H54 (cell line): ENCODE measurements around the gene RBM23.
"Not testable (repeated sequence)": the region's sequence is repeated elsewhere in the genome, so short reads cannot be mapped to it uniquely, and the experiment has no call there.

ENCODE experiments used
- DNase-seq: peaks from one replicate; pipeline ENCODE4 v3.0.0; 2011; ENCODE audit warnings: low spot score, mixed read lengths; ENCODE audit not compliant: insufficient read length
- FAIRE-seq: peaks from 3 replicates; lab custom pipeline; 2011; peaks lifted over from hg19 to GRCh38; lab: Jason Lieb, UNC
- POLR2A ChIP-seq: IDR thresholded peaks from 2 replicates; pipeline ENCODE4 v1.6.1; 2011; ENCODE audit warnings: low read depth, mild to moderate bottlenecking, low read length

RBM23 gene

GRCh38 chr14:22918804-22919600 lies at the start of gene RBM23:
TSS of gene RBM23 (minus strand) at chr14:22919149.
- TF ChIP-seq POLR2A = peak; percentile 48
- DNase-seq (peak; percentile 59), FAIRE-seq (peak; percentile 48)

GRCh38 chr14:22966783-22967269 lies 47.9 kb upstream of the RBM23 start:
- DNase-seq (no peak), FAIRE-seq (no peak)
- TF ChIP-seq POLR2A = no peak

- not testable (repeated sequence) for FAIRE-seq
Observed at GRCh38 chr14:22965916-22966782, 47.2 kb upstream of the RBM23 start.

GRCh38 chr14:22962061-22962676 lies 43.2 kb upstream of the RBM23 start:
- FAIRE-seq (no peak), DNase-seq (no peak)
- TF ChIP-seq POLR2A = no peak

More at GRCh38 chr14:22965916-22966782, 47.2 kb upstream of the RBM23 start:
- not testable (repeated sequence) for DNase-seq

GRCh38 chr14:22955702-22956569 lies 37.0 kb upstream of the RBM23 start:
- FAIRE-seq (no peak), DNase-seq (no peak)
- no peak for TF ChIP-seq POLR2A

GRCh38 chr14:22952418-22952817 lies 33.5 kb upstream of the RBM23 start:
- DNase-seq = no peak
- no peak for FAIRE-seq
- TF ChIP-seq POLR2A = no peak

- not testable (repeated sequence) for DNase-seq, FAIRE-seq
Observed at GRCh38 chr14:22951795-22952194, 32.8 kb upstream of the RBM23 start.

- FAIRE-seq (no peak), DNase-seq (no peak)
- no peak for TF ChIP-seq POLR2A
Observed at GRCh38 chr14:22945642-22946041, 26.7 kb upstream of the RBM23 start.

GRCh38 chr14:22939684-22940083 lies 20.7 kb upstream of the RBM23 start:
- no peak for TF ChIP-seq POLR2A
- DNase-seq (no peak), FAIRE-seq (peak; percentile 20)

- FAIRE-seq = no peak
- no peak for TF ChIP-seq POLR2A
- no peak for DNase-seq
Observed at GRCh38 chr14:22935156-22935555, 16.2 kb upstream of the RBM23 start.

- TF ChIP-seq POLR2A = no peak
Observed at GRCh38 chr14:22932146-22932545, 13.2 kb upstream of the RBM23 start.

GRCh38 chr14:22929961-22930364 lies 11.0 kb upstream of the RBM23 start:
- no peak for FAIRE-seq
- TF ChIP-seq POLR2A = no peak

More at GRCh38 chr14:22932146-22932545, 13.2 kb upstream of the RBM23 start:
- no peak for DNase-seq
- FAIRE-seq = no peak

More at GRCh38 chr14:22929961-22930364, 11.0 kb upstream of the RBM23 start:
- no peak for DNase-seq
